ENCODE data around the gene AGPAT4. TPM values are rescaled to one million over a fixed set of nuclear protein-coding genes. Genes with fewer than 3 reads are reported as not detected.
A peak's percentile ranks its signal among the peaks of the same experiment; 100 is the strongest.

The AGPAT4 gene
- total RNA-seq, 1 donor from 2014 or later, result 2.2 TPM

DNA sequence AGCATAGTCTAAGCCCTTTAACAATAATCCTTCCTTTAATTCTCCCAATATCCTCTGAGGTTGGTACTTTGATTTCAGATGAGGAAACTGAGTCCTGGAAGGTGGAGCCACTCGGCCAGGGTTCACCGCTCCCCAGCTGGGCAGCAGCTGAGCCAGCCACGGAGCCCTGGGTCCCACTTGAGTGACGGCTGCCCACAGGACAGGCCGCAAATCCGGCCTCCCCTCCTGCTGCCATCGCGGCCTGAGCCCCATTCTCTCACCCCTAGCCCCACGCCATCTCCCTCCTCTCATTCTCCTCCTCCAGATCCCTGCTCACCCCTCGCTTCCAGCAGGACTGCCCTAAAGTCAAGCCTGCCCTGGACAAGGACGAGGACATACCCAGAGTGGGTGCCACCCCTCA, 41.4 kb downstream of the AGPAT4 start:
- Histone ChIP-seq H3K4me1 (peaks cover 36% of the 10 kb centered on the region), H3K9me3 (replicated peaks) (no peaks in the 10 kb centered on the region), H3K27ac (replicated peaks) (no peak overlapping the region), H3K4me3 (no peak overlapping the region), H3K27me3 (ENCODE audit: low read depth) (no peaks in the 10 kb centered on the region), H3K36me3 (peaks cover 8% of the 10 kb centered on the region)
- TF ChIP-seq, protein P1, sequence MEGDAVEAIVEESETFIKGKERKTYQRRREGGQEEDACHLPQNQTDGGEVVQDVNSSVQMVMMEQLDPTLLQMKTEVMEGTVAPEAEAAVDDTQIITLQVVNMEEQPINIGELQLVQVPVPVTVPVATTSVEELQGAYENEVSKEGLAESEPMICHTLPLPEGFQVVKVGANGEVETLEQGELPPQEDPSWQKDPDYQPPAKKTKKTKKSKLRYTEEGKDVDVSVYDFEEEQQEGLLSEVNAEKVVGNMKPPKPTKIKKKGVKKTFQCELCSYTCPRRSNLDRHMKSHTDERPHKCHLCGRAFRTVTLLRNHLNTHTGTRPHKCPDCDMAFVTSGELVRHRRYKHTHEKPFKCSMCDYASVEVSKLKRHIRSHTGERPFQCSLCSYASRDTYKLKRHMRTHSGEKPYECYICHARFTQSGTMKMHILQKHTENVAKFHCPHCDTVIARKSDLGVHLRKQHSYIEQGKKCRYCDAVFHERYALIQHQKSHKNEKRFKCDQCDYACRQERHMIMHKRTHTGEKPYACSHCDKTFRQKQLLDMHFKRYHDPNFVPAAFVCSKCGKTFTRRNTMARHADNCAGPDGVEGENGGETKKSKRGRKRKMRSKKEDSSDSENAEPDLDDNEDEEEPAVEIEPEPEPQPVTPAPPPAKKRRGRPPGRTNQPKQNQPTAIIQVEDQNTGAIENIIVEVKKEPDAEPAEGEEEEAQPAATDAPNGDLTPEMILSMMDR (IDR thresholded peaks at IDR 0.05; ENCODE audit: borderline replicate concordance), result no peak
- intact Hi-C loops (cut with micrococcal nuclease), result no loop called here
- no peak for DNase-seq

GRCh38 chr6:161232010-161232409, 41.9 kb downstream of the AGPAT4 start:
- H3K36me3 ChIP-seq, result peaks cover 8% of the 10 kb centered on the region
- intact Hi-C loops (cut with micrococcal nuclease), result no loop called here
- TF ChIP-seq, protein P1 (IDR thresholded peaks at IDR 0.05; ENCODE audit: borderline replicate concordance), result no peak
- H3K27ac ChIP-seq (replicated peaks), result no peak overlapping the region
- H3K4me1 ChIP-seq, result peaks cover 39% of the 10 kb centered on the region
- H3K27me3 ChIP-seq (ENCODE audit: low read depth), result no peaks in the 10 kb centered on the region
- no peaks in the 10 kb centered on the region for H3K9me3 ChIP-seq (replicated peaks)
- DNase-seq, result no peak
- no peak overlapping the region for H3K4me3 ChIP-seq

DNA sequence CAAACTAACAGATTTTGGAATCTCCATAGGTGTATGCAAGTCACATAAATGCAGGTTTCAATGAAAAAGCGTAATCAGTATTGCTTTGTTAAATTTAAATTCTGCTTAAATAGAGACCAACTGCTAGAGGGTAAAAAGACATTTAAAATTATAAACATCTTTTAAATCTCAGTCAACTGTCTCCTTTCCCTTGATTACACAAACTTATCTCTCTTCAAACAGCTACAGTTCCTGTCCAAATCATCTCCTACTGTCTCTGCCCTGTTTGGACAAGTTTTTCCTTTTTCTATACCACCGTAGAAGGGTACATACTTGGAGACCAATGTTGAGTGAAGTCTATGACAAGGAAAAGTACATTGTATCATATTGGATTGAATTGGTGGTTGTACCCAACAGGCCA, 43.5 kb downstream of the AGPAT4 start:
- H3K36me3 ChIP-seq, result peaks cover 8% of the 10 kb centered on the region
- no peaks in the 10 kb centered on the region for H3K27me3 ChIP-seq (ENCODE audit: low read depth)
- H3K9me3 ChIP-seq (replicated peaks), result no peaks in the 10 kb centered on the region
- intact Hi-C loops (cut with micrococcal nuclease), result no loop called here
- TF ChIP-seq, protein P1 (IDR thresholded peaks at IDR 0.05; ENCODE audit: borderline replicate concordance), result no peak
- H3K27ac ChIP-seq (replicated peaks), result no peak overlapping the region
- no peak overlapping the region for H3K4me3 ChIP-seq
- DNase-seq, result no peak
- H3K4me1 ChIP-seq, result peaks cover 46% of the 10 kb centered on the region

- H3K27ac ChIP-seq (replicated peaks), result peak overlapping the region; percentile 13
- peaks cover 38% of the 10 kb centered on the region for H3K4me1 ChIP-seq
- H3K36me3 ChIP-seq, result peaks cover 8% of the 10 kb centered on the region
- H3K4me3 ChIP-seq, result no peak overlapping the region
- H3K27me3 ChIP-seq (ENCODE audit: low read depth), result no peaks in the 10 kb centered on the region
- no peak for DNase-seq
- no peaks in the 10 kb centered on the region for H3K9me3 ChIP-seq (replicated peaks)
- intact Hi-C loops (cut with micrococcal nuclease), result no loop called here
- TF ChIP-seq, protein P1 (IDR thresholded peaks at IDR 0.05; ENCODE audit: borderline replicate concordance), result no peak
Observed at GRCh38 chr6:161228921-161229591, 44.8 kb downstream of the AGPAT4 start.

- intact Hi-C loops (cut with micrococcal nuclease), result no loop called here
- Histone ChIP-seq H3K27me3 (ENCODE audit: low read depth) (no peaks in the 10 kb centered on the region), H3K36me3 (peaks cover 8% of the 10 kb centered on the region), H3K9me3 (replicated peaks) (no peaks in the 10 kb centered on the region), H3K27ac (replicated peaks) (no peak overlapping the region), H3K4me3 (no peak overlapping the region), H3K4me1 (peaks cover 36% of the 10 kb centered on the region)
- DNase-seq, result no peak
- TF ChIP-seq, protein P1 (IDR thresholded peaks at IDR 0.05; ENCODE audit: borderline replicate concordance), result no peak
Observed at GRCh38 chr6:161228096-161228495, 45.8 kb downstream of the AGPAT4 start.
